SK-N-MC (cell line): ENCODE results near the gene DDX18.

ENCODE experiments used
- DNase-seq: peaks from one replicate; pipeline ENCODE4 v3.0.0-alpha.2; 2011; ENCODE audit warnings: low read depth, low spot score
- H3K27ac ChIP-seq: fragments of 200-600 bp; sonication (generic); 2 replicates; pipeline ENCODE4 v1.5.1; 2016; ENCODE audit warnings: mixed run types
- H3K36me3 ChIP-seq: fragments of 200-600 bp; sonication (generic); 2 replicates; pipeline ENCODE4 v1.6.1; 2017; ENCODE audit warnings: antibody characterized with exemption, low read length, mixed read lengths; ENCODE audit not compliant: insufficient read depth
- H3K4me3 ChIP-seq: fragments of 200-600 bp; sonication (generic); 2 replicates; pipeline ENCODE4 v1.5.1; 2016
- H3K9ac ChIP-seq: fragments of 200-600 bp; sonication (generic); 2 replicates; pipeline ENCODE4 v1.8.0; 2017; ENCODE audit warnings: mixed run types, mixed read lengths; ENCODE audit not compliant: insufficient read length
- H3K9me3 ChIP-seq: fragments of 200-600 bp; sonication (generic); 2 replicates; pipeline ENCODE4 v1.6.1; 2017; ENCODE audit warnings: low read depth, mild to moderate bottlenecking, antibody characterized with exemption, low read length, moderate library complexity, mixed read lengths
- EZH2 ChIP-seq: fragments of 200-600 bp; sonication (generic); IDR thresholded peaks from one replicate; pipeline ENCODE4 v1.6.1; 2017; ENCODE audit warnings: antibody characterized with exemption
- FOXP2 ChIP-seq: optimal IDR thresholded peaks from 2 replicates; pipeline ENCODE3; 2011; ENCODE audit warnings: mild to moderate bottlenecking, moderate library complexity; ENCODE audit not compliant: insufficient read depth; ENCODE audit errors: extremely low read length, control extremely low read depth
- POLR2AphosphoS5 ChIP-seq: IDR thresholded peaks from 2 replicates; pipeline ENCODE4 v1.6.1; 2012; ENCODE audit warnings: mild to moderate bottlenecking, low read depth, low read length, borderline replicate concordance

The DDX18 gene

GRCh38 chr2:117851969-117852368, 37.5 kb downstream of the DDX18 start:
- no peak for DNase-seq
- no peak overlapping the region for H3K4me3 ChIP-seq

DNA sequence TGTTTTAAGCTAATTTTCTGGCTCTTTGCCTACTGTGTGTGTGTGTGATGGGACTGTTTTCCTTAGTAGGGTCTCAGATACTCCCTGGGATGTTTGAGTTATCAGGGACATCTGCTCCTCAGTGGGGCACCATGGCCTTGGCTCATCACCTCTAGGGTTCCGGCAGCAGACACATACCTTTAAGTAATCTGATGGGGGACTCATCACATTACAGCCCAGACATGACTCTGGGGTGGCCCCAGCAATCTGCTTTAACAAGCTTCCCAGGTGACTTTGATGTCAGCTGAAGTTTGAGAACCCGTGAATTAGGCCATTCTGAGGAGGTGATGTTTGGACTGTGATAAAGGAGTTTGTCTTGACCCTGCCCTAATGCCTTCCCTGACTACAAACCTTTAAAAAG, 38.8 kb downstream of the DDX18 start:
- no peaks in the 10 kb centered on the region for H3K36me3 ChIP-seq
- TF ChIP-seq FOXP2 (no peak), POLR2AphosphoS5 (no peak), EZH2 (no peak)
- no peak overlapping the region for H3K9ac ChIP-seq
- H3K27ac ChIP-seq: no peak overlapping the region
- no peak for DNase-seq
- no peaks in the 10 kb centered on the region for H3K9me3 ChIP-seq
- no peak overlapping the region for H3K4me3 ChIP-seq

More at GRCh38 chr2:117851969-117852368, 37.5 kb downstream of the DDX18 start:
- TF ChIP-seq EZH2: no peak
- no peak for TF ChIP-seq POLR2AphosphoS5
- TF ChIP-seq FOXP2: no peak
- Histone ChIP-seq H3K9ac (no peak overlapping the region), H3K36me3 (no peaks in the 10 kb centered on the region), H3K27ac (no peak overlapping the region), H3K9me3 (no peaks in the 10 kb centered on the region)

DNA sequence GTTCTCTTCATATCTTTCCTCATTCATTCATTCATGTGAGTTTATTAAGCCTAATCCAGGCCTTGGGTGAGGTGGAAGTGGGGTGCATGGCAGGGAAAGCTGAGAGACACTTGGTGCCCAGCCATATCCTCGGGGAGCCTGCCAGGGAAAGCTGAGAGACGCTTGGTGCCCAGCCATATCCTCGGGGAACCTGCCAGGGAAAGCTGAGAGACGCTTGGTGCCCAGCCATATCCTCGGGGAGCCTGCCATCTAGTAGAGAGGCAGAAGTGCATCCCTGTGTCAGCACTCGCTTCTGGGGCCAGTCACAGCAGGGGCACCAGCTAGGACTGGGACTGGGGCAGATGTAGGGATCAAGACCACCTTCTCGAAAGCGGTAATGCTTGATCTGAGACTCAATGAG, 39.4 kb downstream of the DDX18 start:
- TF ChIP-seq EZH2 (no peak), FOXP2 (no peak), POLR2AphosphoS5 (no peak)
- no peak for DNase-seq
- Histone ChIP-seq H3K9me3 (no peaks in the 10 kb centered on the region), H3K4me3 (no peak overlapping the region), H3K27ac (no peak overlapping the region), H3K9ac (no peak overlapping the region), H3K36me3 (no peaks in the 10 kb centered on the region)

DNA sequence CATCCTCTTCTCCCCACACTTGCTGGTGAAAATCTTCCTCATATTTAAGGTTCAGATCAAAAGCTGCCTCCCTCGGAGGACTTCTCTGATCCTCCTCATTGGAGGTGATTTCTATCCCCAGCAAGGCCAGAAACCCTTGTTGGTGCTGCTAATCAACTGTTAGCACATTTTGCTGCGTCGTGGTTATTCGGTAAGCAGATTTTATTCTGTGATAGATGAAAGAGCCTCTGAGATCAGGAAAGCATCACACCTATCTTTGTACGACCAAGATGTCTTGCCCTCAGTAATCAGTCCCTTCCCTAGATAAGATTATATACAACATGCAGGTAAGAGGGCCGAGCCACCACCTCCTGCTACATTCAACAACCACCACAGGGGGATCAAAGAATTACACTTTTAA, 40.1 kb downstream of the DDX18 start:
- no peak for DNase-seq
- H3K9ac ChIP-seq: no peak overlapping the region
- no peaks in the 10 kb centered on the region for H3K9me3 ChIP-seq
- H3K36me3 ChIP-seq: no peaks in the 10 kb centered on the region
- H3K27ac ChIP-seq: no peak overlapping the region
- no peak overlapping the region for H3K4me3 ChIP-seq
- TF ChIP-seq EZH2 (no peak), POLR2AphosphoS5 (no peak), FOXP2 (no peak)

DNA sequence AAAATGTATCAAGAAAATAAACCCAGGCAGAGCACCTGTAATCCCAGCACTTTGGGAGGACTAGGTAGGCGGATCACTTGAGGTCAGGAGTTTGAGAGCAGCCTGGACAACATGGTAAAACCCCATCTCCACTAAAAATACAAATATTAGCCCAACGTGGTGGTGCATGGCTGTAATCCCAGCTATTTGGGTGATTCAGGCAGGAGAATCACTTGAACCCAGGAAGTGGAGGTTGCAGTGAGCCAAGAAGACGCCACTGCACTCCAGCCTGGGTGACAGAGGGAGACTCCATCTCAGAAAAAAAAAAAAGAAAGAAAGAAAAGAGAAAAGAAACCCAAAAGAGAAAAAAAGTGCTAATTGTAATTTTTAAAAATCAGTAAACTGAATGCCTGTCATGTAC, 41.4 kb downstream of the DDX18 start:
- Histone ChIP-seq H3K27ac (no peak overlapping the region), H3K9ac (no peak overlapping the region), H3K36me3 (no peaks in the 10 kb centered on the region), H3K4me3 (no peak overlapping the region), H3K9me3 (no peaks in the 10 kb centered on the region)
- TF ChIP-seq POLR2AphosphoS5: no peak
- TF ChIP-seq FOXP2: no peak
- TF ChIP-seq EZH2: no peak
- no peak for DNase-seq

DNA sequence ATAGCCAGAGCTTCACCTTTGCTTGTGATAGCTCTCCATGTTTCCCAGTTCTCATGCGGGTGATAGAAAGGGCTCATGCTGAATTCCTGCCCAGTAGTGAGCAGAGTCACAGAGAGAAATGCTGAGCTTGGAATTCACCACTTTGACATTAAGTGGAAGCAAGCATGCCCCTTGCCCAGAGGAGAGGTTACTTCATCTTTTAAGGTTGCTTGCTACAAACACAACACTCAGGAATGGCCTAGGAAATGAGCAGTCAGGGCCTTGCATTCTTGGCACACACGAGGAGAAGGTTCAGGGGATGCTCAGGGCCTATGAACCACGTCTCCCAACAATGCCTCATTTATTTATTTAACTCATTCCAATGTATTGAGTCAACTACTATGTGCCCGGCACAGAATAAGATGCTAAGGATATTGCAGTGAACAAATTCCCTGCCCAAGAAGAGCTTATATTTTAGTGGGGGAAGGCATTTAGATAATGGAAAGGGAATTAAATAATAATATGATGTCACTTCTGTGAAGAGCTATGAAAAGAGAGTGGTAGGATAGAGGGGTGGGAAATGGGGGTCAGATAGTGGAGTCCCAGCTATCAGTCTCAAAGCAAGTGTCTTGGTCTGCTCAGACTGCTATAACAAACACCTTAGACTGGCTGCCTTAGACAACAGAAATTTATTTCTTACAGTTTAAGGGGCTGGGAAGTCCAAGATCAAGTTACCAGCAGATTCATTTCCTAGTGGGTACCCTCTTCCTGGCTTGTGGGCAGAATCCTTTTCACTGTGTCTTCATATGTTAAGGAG, 42.1 kb downstream of the DDX18 start:
- Histone ChIP-seq H3K36me3 (no peaks in the 10 kb centered on the region), H3K27ac (no peak overlapping the region), H3K4me3 (no peak overlapping the region), H3K9me3 (no peaks in the 10 kb centered on the region), H3K9ac (no peak overlapping the region)
- TF ChIP-seq FOXP2 (no peak), POLR2AphosphoS5 (no peak), EZH2 (no peak)
- DNase-seq: no peak

DNA sequence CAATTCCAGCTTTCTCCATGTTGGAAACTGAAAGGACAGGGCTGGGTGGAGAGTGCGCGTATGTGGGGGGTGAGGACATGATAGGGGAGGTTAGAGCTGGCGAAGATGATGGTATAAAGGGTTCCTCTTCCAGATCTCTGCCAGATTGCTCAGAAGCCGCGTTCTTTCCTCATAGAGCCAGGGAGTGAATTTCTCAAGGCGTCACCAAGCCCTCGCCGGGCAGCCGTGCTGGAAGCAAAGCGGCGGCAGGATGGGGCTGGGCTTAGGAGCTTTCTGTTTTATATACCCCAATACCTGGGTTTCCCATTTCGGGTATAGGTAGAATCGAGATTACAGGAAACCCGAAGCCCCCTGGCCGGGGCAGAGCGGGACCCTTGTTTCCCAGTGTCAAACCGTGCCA, 43.8 kb downstream of the DDX18 start:
- DNase-seq: no peak

GRCh38 chr2:117858892-117859531, 44.5 kb downstream of the DDX18 start:
- no peak for DNase-seq
- no peak overlapping the region for H3K27ac ChIP-seq
- H3K36me3 ChIP-seq: no peaks in the 10 kb centered on the region
- no peak overlapping the region for H3K4me3 ChIP-seq
- TF ChIP-seq POLR2AphosphoS5 (no peak), EZH2 (no peak), FOXP2 (no peak)
- no peaks in the 10 kb centered on the region for H3K9me3 ChIP-seq
- no peak overlapping the region for H3K9ac ChIP-seq

More for the DNA sequence above, 43.8 kb downstream of the DDX18 start:
- Histone ChIP-seq H3K9ac (no peak overlapping the region), H3K9me3 (no peaks in the 10 kb centered on the region), H3K36me3 (no peaks in the 10 kb centered on the region), H3K4me3 (no peak overlapping the region), H3K27ac (no peak overlapping the region)
- no peak for TF ChIP-seq POLR2AphosphoS5
- no peak for TF ChIP-seq FOXP2
- TF ChIP-seq EZH2: no peak
